HG03439 (cell line): ENCODE measurements around the gene WWC1.
"Not testable (repeated sequence)": the region's sequence is repeated elsewhere in the genome, so short reads cannot be mapped to it uniquely, and the experiment has no call there.

Experiments used
- ATAC-seq: cut with Tn5 transposase; IDR thresholded peaks from one replicate; pipeline ENCODE4 v1.9.1; 2021; ENCODE audit warnings: mild to moderate bottlenecking, moderate library complexity; ENCODE audit not compliant: unreplicated experiment

WWC1 gene

GRCh38 chr5:168328814-168329213 lies 37.4 kb downstream of the WWC1 start:
- ATAC-seq = no peak

GRCh38 chr5:168329302-168329701 lies 37.9 kb downstream of the WWC1 start:
- ATAC-seq = no peak

- no peak for ATAC-seq
Observed at GRCh38 chr5:168332042-168332441, 40.6 kb downstream of the WWC1 start.

- no peak for ATAC-seq
Observed at GRCh38 chr5:168334280-168334679, 42.8 kb downstream of the WWC1 start.

GRCh38 chr5:168334695-168335094 lies 43.2 kb downstream of the WWC1 start:
- ATAC-seq = no peak

GRCh38 chr5:168337361-168337760 lies 45.9 kb downstream of the WWC1 start:
- no peak for ATAC-seq

- ATAC-seq = no peak
Observed at GRCh38 chr5:168339109-168339771, 47.8 kb downstream of the WWC1 start.

GRCh38 chr5:168339772-168340140 lies 48.3 kb downstream of the WWC1 start:
- ATAC-seq = not testable (repeated sequence)

GRCh38 chr5:168340487-168340886 lies 49.0 kb downstream of the WWC1 start:
- no peak for ATAC-seq

GRCh38 chr5:168341178-168341577 lies 49.7 kb downstream of the WWC1 start:
- no peak for ATAC-seq

- ATAC-seq = no peak
Observed at GRCh38 chr5:168342151-168342825, 50.8 kb downstream of the WWC1 start.

GRCh38 chr5:168342985-168343384 lies 51.5 kb downstream of the WWC1 start:
- ATAC-seq = no peak

- ATAC-seq = no peak
Observed at GRCh38 chr5:168346417-168346816, 55.0 kb downstream of the WWC1 start.

GRCh38 chr5:168347368-168348083 lies 56.1 kb downstream of the WWC1 start:
- ATAC-seq = no peak

- ATAC-seq = no peak
Observed at GRCh38 chr5:168348084-168348414, 56.6 kb downstream of the WWC1 start.

- no peak for ATAC-seq
Observed at GRCh38 chr5:168350315-168350714, 58.9 kb downstream of the WWC1 start.

GRCh38 chr5:168353216-168353957 lies 61.9 kb downstream of the WWC1 start:
- no peak for ATAC-seq

GRCh38 chr5:168354397-168354796 lies 63.0 kb downstream of the WWC1 start:
- no peak for ATAC-seq

- no peak for ATAC-seq
Observed at GRCh38 chr5:168356171-168356570, 64.7 kb downstream of the WWC1 start.

GRCh38 chr5:168356592-168356991 lies 65.1 kb downstream of the WWC1 start:
- ATAC-seq = no peak

GRCh38 chr5:168357876-168358275 lies 66.4 kb downstream of the WWC1 start:
- no peak for ATAC-seq
